ENCODE measurements around the gene HINT2. TPM values are rescaled to one million over a fixed set of nuclear protein-coding genes. Genes with fewer than 3 reads are reported as not detected.

Gene HINT2
- total RNA-seq (2014; rRNA removed; shearing (Covaris generic)) (16.7 and 30.6 TPM in 2 replicates), polyA plus RNA-seq (2016; fragmentation: Nextera tagmentation; extraction: Ambion mirVana) (50.7 and 60.5 TPM in 2 replicates)

GRCh38 chr9:35814841-35815543 lies at the start of gene HINT2:
Gene HINT2, minus strand, starts transcription at chr9:35815042. Its CDS starts 63 bp downstream, at chr9:35814979.
- peak; percentile 99 for DNase-seq
- Histone ChIP-seq H2AFZ (peak within 1 kb of the TSS; percentile 88), H3F3A (ENCODE audit: insufficient read depth) (peaks cover 16% of the 10 kb centered on the region), H3K9me3 (ENCODE audit: low read depth) (no peaks in the 10 kb centered on the region), H3K79me2 (ENCODE audit: insufficient read depth) (no peaks in the 10 kb centered on the region), H3K4me2 (ENCODE audit: unreplicated experiment) (peak within 1 kb of the TSS; percentile 82), H3K9ac (peak within 1 kb of the TSS; percentile 87), H3K27me3 (replicated peaks; ENCODE audit: insufficient read depth) (no peaks in the 10 kb centered on the region), H3K9me2 (ENCODE audit: insufficient read depth) (no peaks in the 10 kb centered on the region), H4K20me1 (ENCODE audit: insufficient read depth) (no peaks in the 10 kb centered on the region), H3K36me3 (ENCODE audit: low read depth) (no peaks in the 10 kb centered on the region), H3K4me1 (ENCODE audit: insufficient read depth) (peaks cover 10% of the 10 kb centered on the region), H3K4me3 (peak within 1 kb of the TSS; percentile 81), H3K27ac (peak within 1 kb of the TSS; percentile 78)
- 1% methylated on average over 35 to 38 of the region's 52 CpGs for WGBS, 2 experiments (ENCODE audit: low coverage in 1 of 2, low lambda C conversion rate in 2 of 2, missing lambda C conversion rate in 2 of 2)
- TF ChIP-seq EZH2phosphoT487 (IDR thresholded peaks at IDR 0.05; ENCODE audit: insufficient read depth, low read depth), result no peak
- TF ChIP-seq EZH2 (IDR thresholded peaks at IDR 0.05; ENCODE audit: insufficient read depth, poor library complexity, severe bottlenecking), result no peak
- in situ Hi-C loops (cut with MboI), result no loop called here

GRCh38 chr9:35863583-35863982 lies 48.7 kb upstream of the HINT2 start:
- in situ Hi-C loops (cut with MboI), result no loop called here
- Histone ChIP-seq H3K27ac (no peak overlapping the region), H3K4me1 (ENCODE audit: insufficient read depth) (no peaks in the 10 kb centered on the region), H3K9ac (no peak overlapping the region), H2AFZ (no peak overlapping the region), H3K79me2 (ENCODE audit: insufficient read depth) (no peaks in the 10 kb centered on the region), H3F3A (ENCODE audit: insufficient read depth) (no peaks in the 10 kb centered on the region), H4K20me1 (ENCODE audit: insufficient read depth) (no peaks in the 10 kb centered on the region), H3K4me2 (ENCODE audit: unreplicated experiment) (no peak overlapping the region), H3K36me3 (ENCODE audit: low read depth) (no peaks in the 10 kb centered on the region), H3K9me3 (ENCODE audit: low read depth) (no peaks in the 10 kb centered on the region), H3K9me2 (ENCODE audit: insufficient read depth) (no peaks in the 10 kb centered on the region), H3K4me3 (no peak overlapping the region), H3K27me3 (replicated peaks; ENCODE audit: insufficient read depth) (peaks cover 15% of the 10 kb centered on the region)
- no peak for DNase-seq
- WGBS, 2 experiments (ENCODE audit: low coverage in 1 of 2, low lambda C conversion rate in 2 of 2, missing lambda C conversion rate in 2 of 2), result 57 to 62% methylated on average over 8 of the region's 8 CpGs
- TF ChIP-seq EZH2 (IDR thresholded peaks at IDR 0.05; ENCODE audit: insufficient read depth, poor library complexity, severe bottlenecking), result no peak
- TF ChIP-seq EZH2phosphoT487 (IDR thresholded peaks at IDR 0.05; ENCODE audit: insufficient read depth, low read depth), result no peak

- in situ Hi-C loops (cut with MboI), result no loop called here
These were observed 47.5 kb upstream of the HINT2 start for GRCh38 chr9:35862328-35862727.

GRCh38 chr9:35861161-35861897 lies 46.5 kb upstream of the HINT2 start:
- in situ Hi-C loops (cut with MboI), result no loop called here
- Histone ChIP-seq H3K4me3 (no peak overlapping the region), H3K4me2 (ENCODE audit: unreplicated experiment) (no peak overlapping the region), H4K20me1 (ENCODE audit: insufficient read depth) (no peaks in the 10 kb centered on the region), H3K9me3 (ENCODE audit: low read depth) (no peaks in the 10 kb centered on the region), H3K36me3 (ENCODE audit: low read depth) (no peaks in the 10 kb centered on the region), H3K9ac (no peak overlapping the region), H3K27ac (no peak overlapping the region), H3F3A (ENCODE audit: insufficient read depth) (no peaks in the 10 kb centered on the region), H3K27me3 (replicated peaks; ENCODE audit: insufficient read depth) (peaks cover 15% of the 10 kb centered on the region), H3K4me1 (ENCODE audit: insufficient read depth) (no peaks in the 10 kb centered on the region), H3K9me2 (ENCODE audit: insufficient read depth) (no peaks in the 10 kb centered on the region), H3K79me2 (ENCODE audit: insufficient read depth) (no peaks in the 10 kb centered on the region), H2AFZ (no peak overlapping the region)
- DNase-seq, result no peak
- 49 to 51% methylated on average over 12 of the region's 12 CpGs for WGBS, 2 experiments (ENCODE audit: low coverage in 1 of 2, low lambda C conversion rate in 2 of 2, missing lambda C conversion rate in 2 of 2)
- TF ChIP-seq EZH2 (IDR thresholded peaks at IDR 0.05; ENCODE audit: insufficient read depth, poor library complexity, severe bottlenecking) (no peak), EZH2phosphoT487 (IDR thresholded peaks at IDR 0.05; ENCODE audit: insufficient read depth, low read depth) (no peak)

More at GRCh38 chr9:35862328-35862727, 47.5 kb upstream of the HINT2 start:
- Histone ChIP-seq H3K27me3 (replicated peaks; ENCODE audit: insufficient read depth) (peaks cover 15% of the 10 kb centered on the region), H3K36me3 (ENCODE audit: low read depth) (no peaks in the 10 kb centered on the region), H3K27ac (no peak overlapping the region), H3K9me2 (ENCODE audit: insufficient read depth) (no peaks in the 10 kb centered on the region), H3K9ac (no peak overlapping the region), H4K20me1 (ENCODE audit: insufficient read depth) (no peaks in the 10 kb centered on the region), H2AFZ (no peak overlapping the region), H3K4me3 (no peak overlapping the region), H3F3A (ENCODE audit: insufficient read depth) (no peaks in the 10 kb centered on the region), H3K79me2 (ENCODE audit: insufficient read depth) (no peaks in the 10 kb centered on the region), H3K4me2 (ENCODE audit: unreplicated experiment) (no peak overlapping the region), H3K9me3 (ENCODE audit: low read depth) (no peaks in the 10 kb centered on the region), H3K4me1 (ENCODE audit: insufficient read depth) (no peaks in the 10 kb centered on the region)
- no peak for DNase-seq
- TF ChIP-seq EZH2 (IDR thresholded peaks at IDR 0.05; ENCODE audit: insufficient read depth, poor library complexity, severe bottlenecking), result no peak
- TF ChIP-seq EZH2phosphoT487 (IDR thresholded peaks at IDR 0.05; ENCODE audit: insufficient read depth, low read depth), result no peak
- 77 to 80% methylated on average over 4 of the region's 4 CpGs for WGBS, 2 experiments (ENCODE audit: low coverage in 1 of 2, low lambda C conversion rate in 2 of 2, missing lambda C conversion rate in 2 of 2)
